PC-9 (cell line): ENCODE data around the gene SLC66A1.

Source experiments
- CTCF ChIP-seq: fragments of 200-600 bp; sonication (generic); conservative IDR thresholded peaks from 2 replicates; pipeline ENCODE4 v1.6.1; 2017; ENCODE audit warnings: mixed run types, antibody characterized with exemption, mild to moderate bottlenecking, moderate library complexity
- EZH2 ChIP-seq: fragments of 200-600 bp; sonication (generic); IDR thresholded peaks from 2 replicates; pipeline ENCODE4 v1.8.0; 2017; ENCODE audit warnings: antibody characterized with exemption, low read depth

GRCh38 chr1:19315378-19316198 is 3.5 kb downstream of the SLC66A1 start:
- TF ChIP-seq CTCF = no peak
- no peak for TF ChIP-seq EZH2
